GM19099 (cell line): ENCODE measurements around the gene LY6G5B.

ENCODE experiments used
- POLR2A ChIP-seq: IDR thresholded peaks from 3 replicates; pipeline ENCODE4 v1.6.1; 2011; ENCODE audit warnings: low read depth; ENCODE audit not compliant: insufficient read length; ENCODE audit errors: extremely low read depth

The LY6G5B gene, protein sequence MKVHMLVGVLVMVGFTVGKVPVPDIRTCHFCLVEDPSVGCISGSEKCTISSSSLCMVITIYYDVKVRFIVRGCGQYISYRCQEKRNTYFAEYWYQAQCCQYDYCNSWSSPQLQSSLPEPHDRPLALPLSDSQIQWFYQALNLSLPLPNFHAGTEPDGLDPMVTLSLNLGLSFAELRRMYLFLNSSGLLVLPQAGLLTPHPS

DNA sequence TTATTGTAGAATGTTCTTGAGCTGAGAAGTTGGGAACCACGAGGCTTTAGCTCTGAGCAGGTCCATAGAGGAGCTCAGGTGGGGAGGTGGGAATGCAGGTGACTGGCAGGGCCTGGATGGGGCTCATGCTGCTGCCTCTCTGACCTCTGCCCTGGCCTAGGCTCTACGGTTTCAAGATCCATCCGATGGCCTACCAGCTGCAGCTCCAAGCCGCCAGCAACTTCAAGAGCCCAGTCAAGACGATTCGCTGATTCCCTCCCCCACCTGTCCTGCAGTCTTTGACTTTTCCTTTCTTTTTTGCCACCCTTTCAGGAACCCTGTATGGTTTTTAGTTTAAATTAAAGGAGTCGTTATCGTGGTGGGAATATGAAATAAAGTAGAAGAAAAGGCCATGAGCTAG is at the start of gene LY6G5B:
Gene LY6G5B (plus strand): TSS at position 301 of the 400 bp plus-strand sequence. CDS start 975 bp downstream, outside the sequence.
- TF ChIP-seq POLR2A = no peak

- TF ChIP-seq POLR2A = peak; percentile 69
Observed at GRCh38 chr6:31620586-31621319, 49.0 kb upstream of the LY6G5B start, which contains the start of gene PRRC2A. Gene PRRC2A, plus strand, starts transcription at chr6:31620715. Its CDS starts 2,075 bp downstream, at chr6:31622790.

DNA sequence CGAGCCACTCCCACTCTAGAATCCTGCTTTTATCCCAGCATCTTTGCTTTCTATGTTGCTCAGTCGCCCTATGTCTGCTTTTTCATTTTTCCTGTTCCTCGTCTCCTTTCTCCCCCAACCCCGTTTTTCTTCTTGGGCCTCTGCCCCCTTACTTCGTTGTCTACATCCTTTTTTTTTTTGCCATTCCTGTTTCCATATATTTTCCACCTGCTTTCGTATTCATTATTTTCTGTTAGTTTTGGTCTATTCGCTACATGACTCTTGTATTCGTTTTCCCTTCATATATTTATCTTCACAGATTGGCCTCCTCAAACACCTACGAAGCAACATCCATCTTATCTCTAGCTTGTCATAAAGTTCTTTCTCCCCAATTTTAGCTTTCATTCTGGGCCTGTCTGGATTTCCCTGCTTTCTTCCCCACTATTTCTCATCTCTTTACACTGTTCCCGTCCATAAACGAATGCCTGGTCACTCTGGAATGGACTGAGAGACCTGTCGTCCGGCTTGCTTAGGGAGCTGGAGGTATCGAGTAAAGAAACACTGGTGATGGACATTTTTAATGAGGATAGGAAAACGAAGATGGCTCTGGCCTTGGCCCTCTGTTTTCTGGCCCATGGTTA is 48.3 kb upstream of the LY6G5B start:
- TF ChIP-seq POLR2A = no peak

GRCh38 chr6:31621991-31622390 is 47.8 kb upstream of the LY6G5B start:
- TF ChIP-seq POLR2A = no peak

GRCh38 chr6:31622684-31623091 is 47.1 kb upstream of the LY6G5B start:
- no peak for TF ChIP-seq POLR2A

DNA sequence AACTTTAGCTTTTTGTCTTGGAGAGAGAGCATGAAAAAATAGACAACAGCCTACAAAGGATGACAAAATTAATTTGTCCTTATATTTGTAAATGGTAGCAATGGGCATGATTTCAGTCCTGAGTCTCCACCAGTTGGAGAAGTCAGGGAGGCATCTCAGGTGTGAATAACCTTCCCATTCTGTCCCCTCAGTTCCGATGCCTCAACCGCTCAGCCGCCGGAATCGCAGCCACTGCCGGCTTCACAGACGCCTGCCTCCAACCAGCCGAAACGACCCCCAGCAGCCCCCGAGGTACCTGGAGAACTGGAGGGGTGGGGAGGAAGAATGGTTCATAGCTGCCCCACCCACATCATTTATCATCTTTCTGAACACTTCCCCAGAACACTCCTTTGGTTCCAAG is 45.7 kb upstream of the LY6G5B start:
- no peak for TF ChIP-seq POLR2A

GRCh38 chr6:31626952-31627351 is 42.8 kb upstream of the LY6G5B start:
- TF ChIP-seq POLR2A = no peak

DNA sequence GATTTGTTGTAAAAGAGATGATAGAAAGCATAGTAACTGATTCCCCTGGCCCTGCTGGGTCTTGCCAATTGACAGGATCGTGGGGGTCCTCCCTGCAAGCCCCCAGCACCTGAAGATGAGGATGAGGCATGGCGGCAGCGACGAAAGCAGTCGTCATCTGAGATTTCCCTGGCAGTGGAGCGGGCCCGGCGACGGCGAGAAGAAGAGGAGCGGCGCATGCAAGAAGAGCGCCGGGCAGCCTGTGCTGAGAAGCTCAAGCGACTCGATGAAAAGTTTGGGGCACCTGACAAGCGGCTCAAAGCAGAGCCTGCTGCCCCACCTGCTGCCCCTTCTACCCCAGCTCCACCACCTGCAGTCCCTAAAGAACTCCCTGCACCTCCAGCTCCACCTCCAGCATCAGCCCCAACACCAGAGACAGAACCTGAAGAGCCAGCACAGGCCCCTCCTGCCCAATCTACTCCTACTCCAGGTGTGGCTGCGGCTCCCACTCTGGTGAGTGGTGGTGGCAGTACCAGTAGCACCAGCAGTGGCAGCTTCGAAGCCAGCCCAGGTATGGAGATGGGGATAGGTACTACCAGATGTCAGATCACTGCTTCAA is 42.0 kb upstream of the LY6G5B start:
- TF ChIP-seq POLR2A = no peak

- no peak for TF ChIP-seq POLR2A
Observed at GRCh38 chr6:31629014-31629413, 40.8 kb upstream of the LY6G5B start.

DNA sequence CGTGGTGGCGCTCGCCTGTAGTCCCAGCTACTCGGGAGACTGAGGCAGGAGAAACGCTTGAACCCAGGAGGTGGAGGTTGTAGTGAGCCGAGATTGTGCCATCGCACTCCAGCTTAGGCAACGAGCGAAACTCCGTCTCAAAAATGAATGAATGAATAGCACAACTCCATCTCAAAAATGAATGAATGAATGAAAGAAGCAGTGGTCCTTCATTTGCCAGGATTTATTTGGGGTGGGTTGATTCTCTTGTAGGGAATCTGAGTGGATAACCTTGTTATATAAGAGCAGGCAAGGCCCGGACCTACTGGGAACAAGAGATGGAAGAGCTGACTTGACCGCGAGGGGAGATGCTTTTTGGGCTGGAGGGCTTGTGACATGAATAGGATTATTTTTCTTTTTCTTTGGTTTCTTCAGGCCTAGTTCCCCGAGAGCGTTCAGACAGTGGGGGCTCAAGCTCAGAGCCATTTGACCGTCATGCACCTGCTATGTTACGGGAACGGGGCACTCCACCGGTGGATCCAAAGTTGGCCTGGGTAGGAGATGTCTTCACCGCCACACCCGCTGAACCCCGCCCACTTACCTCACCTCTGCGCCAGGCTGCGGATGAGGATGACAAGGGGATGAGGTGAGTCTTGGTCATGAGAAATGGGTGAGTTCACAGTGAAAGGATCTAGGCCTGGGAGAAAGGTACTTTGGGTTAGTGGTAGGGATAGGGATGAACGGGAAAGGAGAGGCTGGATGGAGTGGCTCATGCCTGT is 39.4 kb upstream of the LY6G5B start:
- TF ChIP-seq POLR2A = no peak

- no peak for TF ChIP-seq POLR2A
Observed at GRCh38 chr6:31631209-31631608, 38.6 kb upstream of the LY6G5B start.

GRCh38 chr6:31631681-31632278 is 38.0 kb upstream of the LY6G5B start:
- TF ChIP-seq POLR2A = no peak

DNA sequence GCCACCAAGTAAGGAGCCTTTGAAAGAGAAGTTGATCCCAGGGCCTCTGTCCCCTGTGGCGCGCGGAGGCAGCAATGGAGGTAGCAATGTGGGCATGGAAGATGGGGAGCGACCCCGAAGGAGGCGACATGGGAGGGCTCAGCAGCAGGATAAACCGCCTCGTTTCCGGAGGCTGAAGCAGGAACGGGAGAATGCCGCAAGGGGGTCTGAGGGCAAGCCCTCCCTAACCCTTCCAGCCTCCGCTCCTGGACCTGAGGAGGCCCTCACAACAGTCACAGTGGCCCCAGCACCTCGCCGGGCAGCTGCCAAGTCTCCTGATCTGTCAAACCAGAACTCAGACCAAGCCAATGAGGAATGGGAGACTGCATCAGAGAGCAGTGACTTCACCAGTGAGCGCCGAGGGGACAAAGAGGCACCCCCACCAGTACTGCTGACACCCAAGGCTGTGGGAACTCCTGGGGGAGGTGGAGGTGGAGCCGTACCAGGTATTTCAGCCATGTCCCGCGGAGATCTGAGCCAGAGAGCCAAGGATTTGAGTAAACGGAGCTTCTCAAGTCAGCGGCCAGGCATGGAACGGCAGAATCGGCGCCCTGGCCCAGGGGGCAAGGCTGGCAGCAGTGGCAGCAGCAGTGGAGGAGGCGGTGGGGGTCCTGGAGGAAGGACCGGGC is 37.4 kb upstream of the LY6G5B start:
- TF ChIP-seq POLR2A = peak; percentile 9

- TF ChIP-seq POLR2A = no peak
Observed at GRCh38 chr6:31633447-31633846, 36.3 kb upstream of the LY6G5B start.
